SK-MEL-5 (cell line): ENCODE measurements around the gene HADHB. TPM values are rescaled to one million over a fixed set of nuclear protein-coding genes. Genes with fewer than 3 reads are reported as not detected.
"Not testable (repeated sequence)": the region's sequence is repeated elsewhere in the genome, so short reads cannot be mapped to it uniquely, and the experiment has no call there.

ENCODE experiments used
- DNase-seq: peaks from one replicate; pipeline ENCODE4 v3.0.0-alpha.2; 2016; ENCODE audit warnings: low read depth, low spot score
- in situ Hi-C: cut with HindIII; loops from 2 replicates; pipeline ENCODE4 v1.10.0; 2016; ENCODE audit warnings: low sequenced_read_pairs, high pct_unique_total_duplicates, low pct_unique_long_range_greater_than_20kb
- total RNA-seq: library from RNA; depleted of rRNA; stranded (reverse); fragments of >200 nt; shearing (Covaris generic); gene quantifications from 2 replicates; pipeline ENCODE4 v1.2.3, GENCODE V29; 2014

HADHB gene
- total RNA-seq, 1 experiment from 2014 or later = 219 TPM

- no peak for DNase-seq
- in situ Hi-C loops = no loop called here
Measured at GRCh38 chr2:26312471-26312870, 67.7 kb downstream of the HADHB start.

- no peak for DNase-seq
- in situ Hi-C loops = no loop called here
Measured at GRCh38 chr2:26313446-26313845, 68.7 kb downstream of the HADHB start.

- in situ Hi-C loops = no loop called here
- peak; percentile 24 for DNase-seq
Measured at GRCh38 chr2:26314243-26314642, 69.5 kb downstream of the HADHB start.

GRCh38 chr2:26316041-26316440 lies 71.3 kb downstream of the HADHB start:
- peak; percentile 61 for DNase-seq
- in situ Hi-C loops = no loop called here

GRCh38 chr2:26316845-26317244 lies 72.1 kb downstream of the HADHB start:
- in situ Hi-C loops = no loop called here
- DNase-seq = no peak

- in situ Hi-C loops = no loop called here
- DNase-seq = no peak
Measured at GRCh38 chr2:26317377-26318105, 72.8 kb downstream of the HADHB start.

- in situ Hi-C loops = no loop called here
- DNase-seq = no peak
Measured at GRCh38 chr2:26318950-26319349, 74.2 kb downstream of the HADHB start.

- DNase-seq, in situ Hi-C loops: not testable (repeated sequence)
Measured at GRCh38 chr2:26324479-26324878, 79.7 kb downstream of the HADHB start.

GRCh38 chr2:26324903-26325302 lies 80.2 kb downstream of the HADHB start:
- in situ Hi-C loops = no loop called here
- DNase-seq = no peak

GRCh38 chr2:26325851-26326250 lies 81.1 kb downstream of the HADHB start:
- in situ Hi-C loops = no loop called here
- no peak for DNase-seq

- DNase-seq = no peak
- in situ Hi-C loops = no loop called here
Measured at GRCh38 chr2:26326514-26326913, 81.8 kb downstream of the HADHB start.

- in situ Hi-C loops = no loop called here
Measured at GRCh38 chr2:26327291-26328272, 82.8 kb downstream of the HADHB start.

GRCh38 chr2:26329083-26329482 lies 84.3 kb downstream of the HADHB start:
- DNase-seq, in situ Hi-C loops: not testable (repeated sequence)

More at GRCh38 chr2:26327291-26328272, 82.8 kb downstream of the HADHB start:
- no peak for DNase-seq

GRCh38 chr2:26330114-26330549 lies 85.4 kb downstream of the HADHB start:
- in situ Hi-C loops = no loop called here
- peak; percentile 90 for DNase-seq

GRCh38 chr2:26330604-26331003 lies 85.9 kb downstream of the HADHB start:
- DNase-seq = no peak
- in situ Hi-C loops = no loop called here

GRCh38 chr2:26331321-26331720 lies 86.6 kb downstream of the HADHB start:
- DNase-seq, in situ Hi-C loops: not testable (repeated sequence)

- in situ Hi-C loops = no loop called here
- DNase-seq = no peak
Measured at GRCh38 chr2:26333293-26333692, 88.6 kb downstream of the HADHB start.

GRCh38 chr2:26335231-26335630 lies 90.5 kb downstream of the HADHB start:
- no peak for DNase-seq
- in situ Hi-C loops = no loop called here
